GM21717 (cell line): ENCODE results near the gene ZMIZ1.
"Not testable (repeated sequence)": the region's sequence is repeated elsewhere in the genome, so short reads cannot be mapped to it uniquely, and the experiment has no call there.

Source experiments
- ATAC-seq: cut with Tn5 transposase; IDR thresholded peaks from one replicate; pipeline ENCODE4 v1.9.1; 2021; ENCODE audit warnings: mild to moderate bottlenecking, moderate library complexity; ENCODE audit not compliant: unreplicated experiment

ZMIZ1 gene

DNA sequence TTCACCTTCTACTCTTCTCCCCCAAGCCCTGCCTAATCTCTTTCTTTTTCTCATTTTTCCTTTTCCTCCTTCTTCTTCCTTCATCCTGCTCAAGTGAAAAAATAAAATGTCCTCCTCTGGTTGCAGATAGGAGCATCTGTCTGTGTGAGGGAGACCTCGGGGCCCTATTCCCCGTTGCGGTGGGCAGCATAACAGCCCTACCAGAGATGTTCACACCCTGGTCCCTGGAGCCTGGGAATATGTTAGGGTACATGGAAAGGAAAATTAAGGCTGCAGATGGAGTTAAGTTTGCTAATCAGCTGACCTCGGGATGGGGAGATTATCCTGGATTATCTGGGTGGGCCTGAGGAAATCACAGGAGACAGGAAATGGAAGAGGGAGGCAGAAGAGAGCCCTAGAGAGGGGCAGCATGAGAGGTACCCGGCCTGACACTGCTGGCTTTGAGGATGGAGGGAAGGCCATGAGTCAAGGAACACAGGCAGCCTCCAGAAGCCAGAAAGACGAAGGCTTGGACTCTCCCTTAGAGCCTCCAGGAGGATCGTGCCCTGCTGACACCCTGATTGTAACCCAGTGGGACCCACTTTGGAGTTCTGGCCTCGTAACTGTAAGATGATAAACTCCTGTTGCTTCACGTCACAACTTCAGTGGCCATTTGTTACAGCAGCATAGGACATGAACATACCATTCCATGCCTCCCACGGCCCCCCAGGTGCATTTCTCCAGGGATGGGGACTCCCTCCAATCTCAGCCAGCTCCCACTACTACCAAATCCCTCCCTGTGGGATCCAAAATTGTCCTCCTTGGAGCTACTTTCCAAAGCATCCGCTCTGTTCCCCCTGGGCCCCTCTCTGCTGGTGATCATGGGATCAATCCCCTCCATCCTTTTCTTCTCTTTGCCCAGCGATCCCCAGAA is 39.0 kb upstream of the ZMIZ1 start:
- no peak for ATAC-seq

DNA sequence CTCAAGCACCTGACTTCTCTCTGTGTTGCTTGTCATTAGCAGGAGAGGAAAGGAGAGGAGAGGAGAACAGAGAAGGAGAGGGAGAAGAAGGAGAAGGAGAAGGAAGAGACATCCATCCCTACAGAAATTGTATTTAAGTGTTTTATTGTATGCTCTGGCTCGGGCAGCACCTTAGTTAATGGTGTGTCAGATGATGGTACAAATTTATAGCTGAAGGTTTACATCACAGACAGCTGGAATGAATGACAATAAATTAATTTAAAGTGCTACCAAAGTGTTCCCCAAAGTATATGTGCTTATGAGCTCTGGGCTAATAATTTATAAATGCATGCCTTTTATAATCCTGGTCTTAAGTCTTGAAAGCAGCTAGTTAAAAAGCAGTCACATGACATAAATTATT is 38.1 kb upstream of the ZMIZ1 start:
- no peak for ATAC-seq

DNA sequence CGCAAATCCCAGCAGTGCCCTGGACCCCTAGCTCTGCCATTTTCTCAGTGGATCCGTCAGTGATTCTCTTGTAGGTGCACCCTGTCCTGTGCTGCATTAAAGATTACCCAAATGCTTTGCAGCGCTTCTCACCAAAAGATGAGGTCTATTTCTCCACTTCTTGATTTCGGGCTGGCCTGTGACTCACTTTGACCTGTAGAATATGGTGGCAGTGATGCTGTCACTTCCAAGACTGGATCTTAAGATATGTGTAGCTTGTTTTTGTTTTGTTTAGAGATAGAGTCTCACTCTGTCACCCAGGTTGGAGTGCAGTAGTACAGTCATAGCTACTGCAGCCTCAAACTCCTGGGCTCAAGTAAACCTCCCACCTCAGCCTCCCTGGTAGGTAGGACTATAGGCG is 37.0 kb upstream of the ZMIZ1 start:
- ATAC-seq: no peak

DNA sequence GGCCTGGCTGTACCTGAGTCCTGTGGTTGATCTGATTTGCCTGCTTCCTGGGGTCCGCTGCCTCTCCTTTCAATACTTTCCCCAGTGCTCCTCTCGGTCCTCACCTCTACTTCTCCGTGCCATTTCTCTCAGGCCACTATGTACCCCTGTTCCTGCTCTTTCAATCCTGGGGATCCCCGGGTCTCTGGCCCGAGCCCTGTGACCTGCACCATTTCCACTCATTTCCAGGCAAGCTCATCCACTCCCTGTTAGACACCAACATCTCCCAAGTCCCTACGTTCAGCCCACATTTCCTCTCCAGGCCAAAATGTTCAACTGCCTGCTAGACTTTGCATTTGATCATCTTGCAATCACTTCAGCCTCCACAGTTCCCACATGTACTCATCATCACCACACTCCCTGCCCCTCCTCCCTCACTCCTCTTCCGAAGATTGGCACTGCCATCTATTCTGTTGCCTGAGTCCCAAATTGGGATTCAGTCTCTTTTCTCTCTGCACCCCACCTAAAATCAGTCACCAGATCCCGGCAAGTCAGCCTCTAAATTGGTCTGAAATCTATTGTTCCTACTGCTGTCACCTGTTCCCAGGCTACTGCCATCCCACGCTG is 34.4 kb upstream of the ZMIZ1 start:
- ATAC-seq: no peak

DNA sequence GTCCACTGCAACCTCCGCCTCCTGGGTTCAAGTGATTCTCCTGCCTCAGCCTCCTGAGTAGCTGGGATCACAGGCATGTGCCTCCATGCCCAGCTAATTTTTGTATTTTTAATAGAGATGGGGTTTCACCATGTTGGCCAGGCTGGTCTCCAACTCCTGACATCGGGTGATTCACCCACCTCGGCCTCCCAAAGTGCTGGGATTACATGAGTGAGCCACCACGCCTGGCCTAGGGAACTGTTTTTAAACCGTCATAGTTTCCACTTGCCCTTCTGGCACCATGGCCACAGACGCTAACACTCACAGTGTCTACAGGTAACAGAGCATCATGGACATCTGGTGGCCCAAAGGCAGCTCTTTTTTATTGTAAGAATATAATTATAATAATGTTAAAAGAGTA is 32.4 kb upstream of the ZMIZ1 start:
- not testable (repeated sequence) for ATAC-seq

DNA sequence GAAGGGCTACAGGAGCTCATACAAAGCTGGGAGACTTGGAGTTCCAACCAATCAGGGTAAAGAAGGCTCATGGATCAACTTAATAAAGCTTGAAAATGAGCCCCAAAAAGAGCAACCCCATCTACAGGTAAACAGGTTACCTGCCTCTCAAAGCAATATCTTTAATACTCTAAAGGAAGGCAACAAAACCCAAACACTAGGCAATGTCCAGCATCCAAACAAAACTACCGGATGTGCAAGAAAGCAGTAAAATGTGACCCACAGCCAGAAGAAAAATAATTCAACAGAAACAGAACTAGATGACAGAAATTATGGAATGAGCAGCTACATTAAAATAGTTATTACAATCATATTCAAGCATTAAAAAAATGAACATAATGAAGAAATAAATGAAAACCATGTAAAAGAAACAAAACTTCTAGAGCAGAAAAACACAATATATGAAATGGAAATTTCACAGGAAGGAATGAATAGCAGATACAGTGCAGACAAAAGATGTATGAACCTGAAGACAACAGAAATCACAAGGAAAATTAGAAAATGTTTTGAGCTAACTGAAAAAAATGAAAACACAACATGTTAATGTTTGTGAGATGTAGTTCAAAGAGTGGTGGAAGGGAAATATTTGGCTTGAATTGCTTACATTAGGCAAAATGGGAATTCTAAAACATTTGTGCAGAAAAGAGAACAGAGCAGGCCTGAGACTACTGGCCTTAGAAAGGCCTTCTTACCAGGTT is 30.5 kb upstream of the ZMIZ1 start:
- no peak for ATAC-seq

DNA sequence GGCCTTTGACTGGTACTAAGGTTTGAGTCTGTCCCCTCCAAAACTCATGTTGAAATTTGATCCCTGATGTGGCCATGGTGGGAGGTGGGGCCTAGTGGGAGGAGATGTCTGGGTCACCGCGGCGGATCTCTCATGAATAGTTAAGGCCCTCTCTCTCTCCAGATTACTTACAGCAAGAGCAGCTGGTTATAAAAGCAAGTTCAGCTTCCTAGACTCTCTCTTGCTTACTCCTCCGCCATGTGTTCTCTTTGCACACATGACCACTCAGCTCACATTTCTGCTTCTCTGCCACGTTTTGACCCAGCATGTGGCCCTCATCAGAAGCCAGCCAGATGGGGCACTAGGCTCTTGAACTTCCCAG is 29.9 kb upstream of the ZMIZ1 start:
- ATAC-seq: no peak

DNA sequence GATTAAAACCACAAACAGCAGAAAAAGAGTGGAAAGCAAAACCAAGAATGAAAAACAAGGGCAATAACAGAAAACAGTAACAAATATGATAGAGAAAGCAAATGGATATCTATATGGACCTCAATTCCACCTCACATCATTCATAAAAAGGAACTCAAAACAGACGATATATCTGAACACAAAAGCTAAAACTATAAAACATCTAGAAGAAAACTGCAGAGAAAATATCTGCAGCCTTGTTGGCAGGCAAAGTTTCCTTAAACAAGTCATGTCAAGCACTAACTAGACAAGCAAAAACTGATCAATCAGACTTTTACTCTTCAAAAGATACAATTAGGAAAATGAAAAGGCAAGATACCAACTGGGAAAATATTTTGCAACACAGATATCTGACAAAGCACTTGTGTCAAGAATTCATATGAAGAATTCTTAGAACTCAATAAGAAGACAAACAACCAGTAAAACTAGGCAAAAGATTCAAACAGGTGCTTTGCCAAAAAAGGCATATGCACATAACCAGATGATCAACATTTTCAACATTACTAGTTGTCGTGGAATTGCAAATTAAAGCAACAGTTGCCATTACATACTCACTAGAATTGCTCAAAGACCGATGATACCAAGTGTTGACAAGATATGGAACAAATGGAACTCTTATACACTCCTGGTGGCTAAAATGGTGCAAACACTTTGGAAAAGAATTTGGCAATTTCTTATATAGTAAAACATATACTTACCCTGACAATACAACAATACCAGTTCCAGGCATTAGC is 25.9 kb upstream of the ZMIZ1 start:
- no peak for ATAC-seq

DNA sequence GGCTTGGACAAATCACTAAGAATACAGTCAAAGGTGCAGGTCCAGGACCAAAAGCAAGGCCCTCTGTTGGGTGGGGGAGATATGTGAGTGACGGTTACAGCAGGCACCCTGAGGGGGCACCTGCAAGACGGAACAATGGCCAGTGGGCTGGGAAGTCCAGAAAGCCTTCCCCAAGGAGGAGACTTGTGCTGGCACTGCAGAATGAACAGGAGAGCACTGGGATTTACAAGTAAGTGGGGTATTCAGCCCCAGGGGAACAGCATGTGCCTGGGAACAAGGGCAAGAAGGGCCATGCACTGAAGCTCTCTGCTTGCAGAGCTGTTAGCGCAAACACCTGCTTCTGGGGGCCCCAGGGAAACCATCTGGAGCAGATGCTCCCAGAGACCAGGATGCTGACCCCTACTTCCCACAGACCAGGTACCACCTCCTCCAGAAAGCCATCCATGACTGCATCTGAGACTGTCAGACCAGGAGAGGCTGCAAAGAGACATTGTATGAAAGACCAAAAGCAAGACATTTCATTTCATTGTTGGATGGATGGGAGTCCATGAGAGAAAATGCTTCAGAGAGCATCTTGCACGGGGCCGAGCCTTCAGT is 24.6 kb upstream of the ZMIZ1 start:
- ATAC-seq: no peak

DNA sequence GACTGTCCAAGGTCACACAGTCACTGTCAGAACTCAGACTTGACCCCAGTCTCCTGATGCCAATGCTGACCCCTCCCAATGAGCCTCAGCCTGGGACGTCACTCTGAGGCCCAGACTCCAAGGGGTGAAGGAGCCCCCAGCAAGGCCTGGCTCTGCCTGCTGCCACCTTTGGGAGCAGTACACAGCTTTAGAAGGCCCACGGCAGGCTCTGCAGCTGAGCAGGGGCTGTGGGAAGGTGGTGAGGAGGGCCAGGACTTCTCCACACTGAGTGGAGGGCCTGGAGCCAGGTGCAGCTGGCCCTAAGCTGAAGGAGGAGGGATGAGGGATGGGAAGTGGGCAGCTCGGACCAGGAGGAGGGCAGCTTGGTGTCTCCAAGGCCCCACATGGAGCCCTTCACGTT is 23.9 kb upstream of the ZMIZ1 start:
- ATAC-seq: no peak

DNA sequence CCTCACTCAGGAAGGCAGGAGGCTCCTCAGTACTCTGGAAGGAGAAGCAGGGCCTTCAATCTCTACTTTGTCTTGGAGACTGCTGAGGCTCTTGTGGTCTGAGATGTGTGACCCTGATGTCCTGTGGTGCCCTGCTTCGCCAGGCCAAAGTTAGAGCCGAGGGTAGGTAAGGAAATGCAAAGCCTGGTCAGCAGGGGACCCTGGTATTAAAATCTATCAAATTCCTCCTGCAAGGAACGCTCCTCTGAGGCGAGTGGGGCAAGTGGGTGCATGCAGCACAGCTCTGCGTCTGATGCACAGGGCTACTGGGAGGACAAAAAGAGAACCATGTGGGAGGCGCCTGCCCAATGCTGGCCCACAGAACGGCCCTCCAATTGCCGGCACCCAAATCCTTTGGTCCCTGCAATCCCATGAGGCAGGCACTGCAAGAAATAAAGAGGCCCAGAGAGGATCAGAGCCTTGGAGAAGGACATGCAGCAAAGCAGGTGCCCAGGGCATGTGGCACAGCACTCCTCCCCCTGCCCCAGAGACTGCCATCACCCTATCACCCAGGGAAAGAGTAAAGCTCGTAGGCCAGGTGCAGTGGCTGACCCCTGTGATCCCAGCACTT is 23.1 kb upstream of the ZMIZ1 start:
- ATAC-seq: no peak

DNA sequence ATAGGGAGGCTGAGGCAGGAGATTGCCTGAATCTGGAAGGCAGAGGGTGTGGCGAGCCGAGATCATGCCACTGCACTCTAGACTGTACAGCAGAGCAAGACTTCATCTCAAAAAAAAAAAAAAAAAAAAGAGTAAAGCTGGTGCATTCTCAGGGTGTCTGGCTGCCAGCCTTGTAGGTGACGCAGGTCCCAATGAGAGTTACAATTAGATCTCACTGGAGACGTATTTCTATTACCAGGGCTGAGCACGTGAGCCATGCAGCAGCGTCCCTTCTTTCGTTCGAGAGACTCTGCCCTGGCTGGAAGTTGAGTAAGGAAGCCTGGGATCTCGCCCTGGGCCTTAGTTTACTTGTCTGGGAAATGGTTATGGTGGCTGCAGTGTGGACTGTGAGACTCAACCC is 22.4 kb upstream of the ZMIZ1 start:
- no peak for ATAC-seq

DNA sequence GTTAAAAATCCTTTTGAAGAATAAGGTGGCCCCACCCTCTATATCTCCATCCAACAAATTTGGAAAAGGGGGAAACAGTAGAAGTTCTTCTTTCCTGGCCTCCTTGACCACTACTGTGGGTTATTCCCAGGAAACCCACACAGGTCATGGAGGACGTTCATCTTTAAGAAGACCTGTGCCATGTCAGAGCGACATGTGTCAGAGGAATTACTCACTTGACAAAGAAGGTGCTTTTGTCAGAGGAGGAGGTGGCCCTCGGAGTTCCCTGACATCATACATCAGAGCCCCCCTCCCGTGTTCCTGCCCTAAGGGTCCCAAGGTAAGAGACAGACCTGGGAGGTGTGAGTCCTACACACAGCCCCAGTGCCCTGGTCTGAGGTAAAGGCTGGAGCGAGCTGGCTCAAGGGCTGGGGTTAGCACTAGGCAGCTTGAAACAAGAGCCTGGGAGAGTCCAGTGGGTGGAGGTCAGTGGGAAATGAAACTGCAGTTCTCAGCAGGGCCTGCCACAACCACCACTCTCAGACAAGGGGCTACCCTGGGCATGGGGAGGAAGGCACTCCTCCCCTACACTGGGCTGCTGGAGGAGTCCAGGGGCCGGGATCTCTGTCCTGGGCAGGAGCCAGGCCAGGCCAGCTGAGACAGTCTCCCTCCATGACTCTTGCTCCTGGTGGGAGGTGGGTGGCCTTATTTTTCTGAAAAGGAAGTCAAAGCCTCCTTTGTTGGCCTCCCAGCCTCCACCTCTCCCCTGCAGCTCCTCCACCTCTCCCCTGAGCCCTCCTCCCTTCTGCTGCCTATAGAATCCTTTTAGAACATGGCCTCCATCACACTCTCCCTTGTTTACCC is 21.8 kb upstream of the ZMIZ1 start:
- no peak for ATAC-seq

DNA sequence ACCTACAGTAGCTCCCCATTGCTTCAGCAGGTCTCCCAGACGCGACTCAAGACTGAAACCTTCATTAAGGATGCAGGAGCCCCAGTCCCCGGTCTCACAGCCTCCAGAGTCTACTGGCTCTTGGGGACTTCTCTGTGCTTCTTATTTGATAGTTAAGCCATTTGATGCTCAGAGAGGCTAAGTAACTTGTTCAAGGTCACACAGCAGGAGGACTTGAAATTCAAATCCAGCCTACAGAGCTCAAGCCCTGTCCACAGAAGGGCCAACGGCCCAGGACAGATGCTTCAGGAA is 21.2 kb upstream of the ZMIZ1 start:
- no peak for ATAC-seq

DNA sequence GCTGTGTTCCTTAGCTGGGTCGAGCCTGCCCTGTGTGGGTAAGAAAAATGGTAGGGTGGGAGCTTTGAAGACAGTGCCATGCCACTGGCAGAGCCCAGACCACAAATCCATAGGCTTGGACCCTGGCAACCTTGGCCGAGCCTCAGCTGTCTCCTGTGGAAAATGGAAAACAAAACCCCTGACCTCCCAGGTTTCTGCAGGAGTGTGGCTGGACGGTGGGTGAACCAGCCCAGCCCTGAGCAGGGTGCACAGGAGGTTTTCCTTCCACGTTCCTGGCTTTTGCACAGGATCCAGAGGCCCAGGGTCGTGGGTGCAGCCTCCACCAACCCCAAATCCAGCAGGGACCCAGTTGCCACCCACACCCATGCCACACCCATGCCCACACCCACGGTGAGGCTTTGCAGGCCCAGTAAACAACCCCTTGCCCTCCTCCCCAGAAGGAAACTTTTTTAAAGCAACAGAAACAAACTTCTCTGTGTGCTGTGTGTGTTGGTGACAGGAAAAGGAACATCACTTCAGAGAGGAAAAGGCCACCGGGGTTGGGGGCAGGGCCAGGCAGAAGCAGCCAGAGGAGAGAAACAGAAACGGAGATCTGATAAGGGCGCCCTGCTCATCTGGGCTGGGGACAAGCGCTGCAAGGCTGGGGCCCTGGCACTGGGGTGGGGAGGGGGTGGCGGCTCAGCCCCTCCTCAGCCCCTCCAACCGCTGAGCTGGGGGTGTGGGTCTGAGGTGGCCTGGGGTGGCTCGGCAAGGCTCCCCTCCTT is 20.7 kb upstream of the ZMIZ1 start:
- no peak for ATAC-seq

DNA sequence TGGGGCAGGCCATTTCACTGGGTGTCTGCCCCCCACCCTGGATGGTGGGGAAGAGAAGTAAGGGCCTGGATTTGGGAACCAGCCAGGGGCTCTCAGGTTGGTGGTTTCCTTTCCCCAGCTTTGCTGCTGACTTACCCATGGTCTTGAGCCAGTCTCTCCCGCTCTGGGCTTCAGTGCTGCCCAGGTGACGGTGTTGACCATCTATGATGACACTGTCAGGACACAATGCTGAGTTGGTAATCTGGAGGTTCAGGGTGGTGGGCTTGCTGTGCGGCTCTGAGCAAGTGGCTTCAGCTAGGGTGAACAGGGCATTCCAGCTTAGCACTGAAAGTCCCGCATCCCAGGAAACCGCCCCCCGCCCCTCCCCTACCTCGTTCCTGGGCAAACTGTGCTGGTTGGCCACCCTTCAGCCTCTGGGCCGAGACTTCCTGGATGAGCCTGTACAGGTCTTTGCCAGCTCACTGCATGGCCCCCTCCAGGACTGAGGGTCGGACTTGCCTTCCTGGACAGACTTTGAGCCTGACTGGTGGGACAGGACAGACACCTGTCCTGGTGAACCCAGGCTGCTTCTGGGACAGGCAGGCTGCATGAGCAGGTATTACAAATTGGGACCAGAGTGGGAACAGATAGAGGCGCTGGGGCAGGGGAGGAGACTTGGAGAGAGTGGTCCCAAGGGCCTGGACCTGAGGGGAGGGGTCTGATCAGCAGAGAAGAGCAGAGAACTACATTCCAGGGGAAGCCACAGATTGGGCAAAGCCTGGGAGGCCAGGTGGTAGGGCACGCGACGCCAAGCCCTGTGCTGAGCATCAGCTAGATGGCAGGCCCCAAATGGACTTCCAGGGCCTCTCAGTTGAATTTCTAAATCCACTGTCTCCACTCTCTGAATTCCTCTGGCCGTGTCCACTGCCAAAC is 19.9 kb upstream of the ZMIZ1 start:
- ATAC-seq: no peak

DNA sequence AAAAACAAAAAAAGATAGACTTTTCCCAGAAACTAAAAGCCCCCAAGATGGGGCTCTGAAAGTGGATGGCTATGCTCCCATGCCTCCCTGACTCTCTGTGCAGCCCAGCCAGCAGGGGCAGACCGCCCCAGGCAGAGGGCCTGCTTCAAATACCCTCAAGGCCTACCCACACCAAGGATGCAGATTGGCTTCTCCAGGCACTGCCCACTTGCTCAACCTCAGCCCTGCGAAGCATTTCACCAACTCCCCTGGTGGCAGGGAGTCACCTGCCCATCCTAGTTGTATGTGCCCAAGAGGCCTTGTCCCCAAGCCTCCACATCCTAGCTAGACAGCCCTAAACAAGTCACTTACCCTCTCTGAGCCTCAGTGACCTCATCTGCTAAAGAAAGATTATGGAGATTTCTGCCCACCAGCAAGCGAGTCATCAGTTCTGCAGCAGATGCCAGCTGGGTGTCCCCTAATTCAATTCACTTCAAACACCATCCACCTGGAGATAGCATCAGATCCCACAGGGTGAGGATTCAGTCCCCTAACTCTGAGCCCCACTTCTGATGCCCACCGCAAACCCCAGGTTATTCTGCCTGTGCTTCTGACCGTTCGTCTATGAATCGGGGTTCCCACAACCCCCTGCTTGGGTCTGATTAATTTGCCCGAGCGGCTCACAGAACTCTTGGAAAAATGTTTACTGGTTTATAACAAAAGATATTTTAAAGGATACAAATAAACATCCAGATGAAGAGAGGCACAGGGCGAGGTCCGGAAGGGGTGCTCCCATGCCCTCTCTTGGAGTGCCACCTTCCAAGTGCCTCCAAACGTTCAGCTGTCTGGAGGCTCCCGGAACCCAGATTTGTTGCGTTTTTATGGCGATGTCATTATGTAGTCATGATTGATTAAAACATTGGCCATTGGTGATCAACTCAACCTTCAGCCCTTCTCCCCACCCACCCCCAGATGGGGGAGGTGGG is 18.6 kb upstream of the ZMIZ1 start:
- ATAC-seq: no peak
